Suprapubic skin (tissue), 4 donors: Measurements from ENCODE around the gene NAPA. TPM values are rescaled to one million over a fixed set of nuclear protein-coding genes. Genes with fewer than 3 reads are reported as not detected.

ENCODE experiments used
- DNase-seq, 2 donors: peaks; one replicate each; pipeline ENCODE4 v3.0.0-alpha.2; 2019; ENCODE audit warnings: low spot score in 2 of 2
- H3K27ac ChIP-seq: fragments of 200-600 bp; sonication (generic); one replicate; pipeline ENCODE4 v1.5.1; 2019
- H3K27me3 ChIP-seq: fragments of 200-600 bp; sonication (generic); one replicate; pipeline ENCODE4 v1.5.1; 2019
- H3K36me3 ChIP-seq: fragments of 200-600 bp; sonication (generic); one replicate; pipeline ENCODE4 v1.5.1; 2019
- H3K4me1 ChIP-seq: fragments of 200-600 bp; sonication (generic); one replicate; pipeline ENCODE4 v1.5.1; 2019
- H3K4me3 ChIP-seq: fragments of 200-600 bp; sonication (generic); one replicate; pipeline ENCODE4 v1.5.1; 2019; ENCODE audit warnings: mild to moderate bottlenecking
- H3K9me3 ChIP-seq: fragments of 200-600 bp; sonication (generic); one replicate; pipeline ENCODE4 v1.5.1; 2019
- EP300 ChIP-seq: sonication (generic); formaldehyde crosslinking; IDR thresholded peaks from one replicate; pipeline ENCODE4 v1.6.1; 2017; ENCODE audit warnings: antibody characterized with exemption
- POLR2A ChIP-seq, 2 donors: fragments of 450-650 bp; IDR thresholded peaks; one replicate each; pipeline ENCODE4 v1.6.1; 2017; ENCODE audit warnings: antibody characterized with exemption in 2 of 2, mild to moderate bottlenecking in 2 of 2, moderate library complexity in 2 of 2
- POLR2AphosphoS5 ChIP-seq, 3 donors: sonication (generic); formaldehyde crosslinking; IDR thresholded peaks; one replicate each; pipeline ENCODE4 v1.6.1; 2017; ENCODE audit warnings: antibody characterized with exemption in 3 of 3
- WGBS: methylation state at CpG from one replicate; pipeline ENCODE4 v1.1.5; 2018; 5-methylcytosine and 5-hydroxymethylcytosine counted together
- total RNA-seq, 4 donors: library from RNA; depleted of rRNA; stranded (reverse); fragments of >200 nt; gene quantifications; one replicate each; pipeline ENCODE4 v1.1.0, GENCODE V29; 2016
- TF ChIP-seq, protein P1 (sequence below), 2 donors: fragments of 200-600 bp in 1 of 2; fragments of 450-650 bp in 1 of 2; sonication (generic) in 1 of 2; IDR thresholded peaks; one replicate each; pipeline ENCODE4 v1.5.1; 2016 to 2019; ENCODE audit warnings: antibody characterized with exemption in 2 of 2, mild to moderate bottlenecking in 1 of 2, moderate library complexity in 1 of 2

Gene NAPA
- total RNA-seq, 4 donors from 2014 or later, result 170 to 232 (median 193) TPM

DNA sequence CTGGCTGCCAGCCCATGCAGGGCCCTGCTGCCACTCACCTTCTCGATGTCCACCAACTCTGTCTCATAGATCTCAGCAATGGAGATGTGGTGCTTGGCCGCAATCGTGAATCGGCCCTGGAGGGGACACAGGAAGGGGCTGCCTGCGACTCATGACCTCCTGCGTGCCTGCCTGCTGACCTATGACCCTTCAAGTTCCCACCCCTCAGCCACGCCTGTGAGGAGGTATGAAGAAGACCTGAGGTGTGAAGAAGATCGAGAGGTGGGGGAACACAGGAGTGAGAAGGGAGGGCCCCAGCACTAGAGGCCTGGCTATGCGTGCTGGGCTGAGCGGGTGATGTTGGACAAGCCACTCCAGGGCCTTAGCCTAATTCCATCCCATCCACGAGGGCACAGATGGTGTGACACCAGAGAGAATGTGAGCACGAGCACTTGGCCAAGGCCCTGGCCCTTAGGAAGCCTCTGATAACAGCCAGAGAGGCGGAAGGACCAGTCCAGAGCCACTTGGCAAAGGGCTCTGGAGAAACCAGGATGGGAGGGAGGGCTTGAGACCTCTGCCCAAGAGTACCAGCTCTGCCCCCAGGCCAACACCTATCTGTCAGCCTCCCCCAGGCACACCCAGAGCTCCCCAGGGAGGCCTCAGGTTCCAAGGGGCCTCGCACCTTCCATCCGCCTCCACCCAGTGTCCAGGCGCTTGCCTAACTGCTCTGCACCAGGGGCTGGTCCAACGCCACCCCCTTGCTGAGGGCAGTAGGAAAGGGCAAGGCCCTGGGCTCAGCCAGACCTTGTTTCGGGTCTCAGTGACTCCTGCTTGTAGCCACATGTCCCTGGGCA is 21.3 kb downstream of the NAPA start:
- no peak for TF ChIP-seq POLR2AphosphoS5 (IDR thresholded peaks at IDR 0.05)
- TF ChIP-seq, protein P1, sequence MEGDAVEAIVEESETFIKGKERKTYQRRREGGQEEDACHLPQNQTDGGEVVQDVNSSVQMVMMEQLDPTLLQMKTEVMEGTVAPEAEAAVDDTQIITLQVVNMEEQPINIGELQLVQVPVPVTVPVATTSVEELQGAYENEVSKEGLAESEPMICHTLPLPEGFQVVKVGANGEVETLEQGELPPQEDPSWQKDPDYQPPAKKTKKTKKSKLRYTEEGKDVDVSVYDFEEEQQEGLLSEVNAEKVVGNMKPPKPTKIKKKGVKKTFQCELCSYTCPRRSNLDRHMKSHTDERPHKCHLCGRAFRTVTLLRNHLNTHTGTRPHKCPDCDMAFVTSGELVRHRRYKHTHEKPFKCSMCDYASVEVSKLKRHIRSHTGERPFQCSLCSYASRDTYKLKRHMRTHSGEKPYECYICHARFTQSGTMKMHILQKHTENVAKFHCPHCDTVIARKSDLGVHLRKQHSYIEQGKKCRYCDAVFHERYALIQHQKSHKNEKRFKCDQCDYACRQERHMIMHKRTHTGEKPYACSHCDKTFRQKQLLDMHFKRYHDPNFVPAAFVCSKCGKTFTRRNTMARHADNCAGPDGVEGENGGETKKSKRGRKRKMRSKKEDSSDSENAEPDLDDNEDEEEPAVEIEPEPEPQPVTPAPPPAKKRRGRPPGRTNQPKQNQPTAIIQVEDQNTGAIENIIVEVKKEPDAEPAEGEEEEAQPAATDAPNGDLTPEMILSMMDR (IDR thresholded peaks at IDR 0.05), result no peak
- TF ChIP-seq EP300, result no peak
- TF ChIP-seq POLR2A (IDR thresholded peaks at IDR 0.05), result no peak
- WGBS, result 84% methylated on average over 16 of the region's 18 CpGs

DNA sequence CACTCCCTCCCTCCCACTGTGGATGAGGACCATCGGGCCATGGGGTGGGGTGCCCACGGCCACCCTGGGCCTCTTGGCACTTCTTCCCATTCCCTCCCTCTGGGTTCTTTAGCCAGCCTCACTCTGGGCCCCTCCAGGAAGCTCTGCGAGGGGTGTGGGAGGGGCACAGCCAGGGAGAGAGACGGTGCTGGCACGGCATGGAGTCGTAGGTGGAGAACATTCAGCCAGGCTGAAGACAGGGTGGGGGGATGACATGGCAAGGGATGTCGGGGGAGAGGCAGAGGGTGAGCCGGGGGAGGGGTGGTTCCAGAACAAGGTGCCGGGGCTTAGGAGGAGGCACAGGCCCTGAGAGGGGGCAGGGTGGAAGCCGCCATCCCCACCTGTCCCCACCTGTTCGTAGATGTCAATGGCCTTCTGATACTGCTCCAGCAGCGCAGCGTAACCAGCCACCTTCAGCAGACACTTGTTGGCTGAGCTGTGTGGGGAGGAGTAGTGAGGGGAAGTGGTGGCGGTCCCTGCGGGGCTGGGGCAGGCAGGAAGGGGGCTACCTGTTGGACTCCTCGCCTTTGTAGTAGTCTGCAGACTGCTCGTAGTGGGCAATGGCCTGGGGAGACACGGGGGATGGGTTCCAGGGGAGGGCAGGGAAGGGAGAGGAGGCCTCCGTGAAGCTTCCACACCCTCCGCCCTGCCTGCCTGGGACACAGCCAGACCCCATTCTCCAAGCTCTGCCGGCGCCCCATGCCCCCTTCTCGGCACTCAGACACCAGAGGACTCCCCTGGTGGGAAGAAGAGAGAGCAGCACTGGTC is 22.1 kb downstream of the NAPA start:
- TF ChIP-seq POLR2AphosphoS5 (IDR thresholded peaks at IDR 0.05) (no peak), EP300 (no peak), POLR2A (IDR thresholded peaks at IDR 0.05) (no peak)
- TF ChIP-seq, protein P1 (IDR thresholded peaks at IDR 0.05), result no peak
- Histone ChIP-seq H3K27ac (no peak overlapping the region), H3K36me3 (peaks cover 92% of the 10 kb centered on the region), H3K4me3 (no peak overlapping the region), H3K4me1 (peaks cover 14% of the 10 kb centered on the region), H3K9me3 (no peaks in the 10 kb centered on the region), H3K27me3 (no peaks in the 10 kb centered on the region)
- 60% methylated on average over 15 of the region's 23 CpGs for whole genome bisulfite sequencing
- DNase-seq, result no peak

More for the DNA sequence above, 21.3 kb downstream of the NAPA start:
- no peaks in the 10 kb centered on the region for H3K9me3 ChIP-seq
- no peaks in the 10 kb centered on the region for H3K27me3 ChIP-seq
- H3K36me3 ChIP-seq, result peaks cover 92% of the 10 kb centered on the region
- H3K4me1 ChIP-seq, result peaks cover 18% of the 10 kb centered on the region
- H3K4me3 ChIP-seq, result no peak overlapping the region
- DNase-seq, result no peak
- H3K27ac ChIP-seq, result no peak overlapping the region

DNA sequence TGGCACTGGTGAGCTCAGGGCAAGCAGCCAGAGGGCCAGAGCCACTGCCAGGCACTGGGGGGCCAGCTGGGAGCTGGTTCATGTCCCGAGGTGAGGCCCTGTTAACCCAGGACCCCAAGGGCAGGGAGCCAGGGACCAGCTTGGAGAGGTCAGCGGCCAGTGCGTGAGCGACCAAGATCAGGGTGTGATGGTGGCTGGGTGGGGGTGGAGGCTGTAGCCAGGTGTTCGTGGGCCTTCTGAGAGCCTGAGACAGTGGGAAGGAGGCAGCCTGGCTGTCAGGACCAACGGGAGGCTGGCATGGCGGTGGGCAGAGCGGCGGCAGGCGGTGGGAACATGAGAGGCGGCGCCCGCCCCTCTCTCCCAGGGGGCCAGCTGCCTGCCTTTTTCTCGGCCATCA is 22.7 kb downstream of the NAPA start:
- Histone ChIP-seq H3K4me1 (peaks cover 8% of the 10 kb centered on the region), H3K36me3 (peaks cover 92% of the 10 kb centered on the region), H3K27ac (no peak overlapping the region), H3K9me3 (no peaks in the 10 kb centered on the region), H3K4me3 (no peak overlapping the region), H3K27me3 (no peaks in the 10 kb centered on the region)
- TF ChIP-seq EP300, result no peak
- no peak for TF ChIP-seq POLR2A (IDR thresholded peaks at IDR 0.05)
- TF ChIP-seq, protein P1 (IDR thresholded peaks at IDR 0.05), result no peak
- no peak for TF ChIP-seq POLR2AphosphoS5 (IDR thresholded peaks at IDR 0.05)
- 93% methylated on average over 3 of the region's 14 CpGs for WGBS
- DNase-seq, result no peak

DNA sequence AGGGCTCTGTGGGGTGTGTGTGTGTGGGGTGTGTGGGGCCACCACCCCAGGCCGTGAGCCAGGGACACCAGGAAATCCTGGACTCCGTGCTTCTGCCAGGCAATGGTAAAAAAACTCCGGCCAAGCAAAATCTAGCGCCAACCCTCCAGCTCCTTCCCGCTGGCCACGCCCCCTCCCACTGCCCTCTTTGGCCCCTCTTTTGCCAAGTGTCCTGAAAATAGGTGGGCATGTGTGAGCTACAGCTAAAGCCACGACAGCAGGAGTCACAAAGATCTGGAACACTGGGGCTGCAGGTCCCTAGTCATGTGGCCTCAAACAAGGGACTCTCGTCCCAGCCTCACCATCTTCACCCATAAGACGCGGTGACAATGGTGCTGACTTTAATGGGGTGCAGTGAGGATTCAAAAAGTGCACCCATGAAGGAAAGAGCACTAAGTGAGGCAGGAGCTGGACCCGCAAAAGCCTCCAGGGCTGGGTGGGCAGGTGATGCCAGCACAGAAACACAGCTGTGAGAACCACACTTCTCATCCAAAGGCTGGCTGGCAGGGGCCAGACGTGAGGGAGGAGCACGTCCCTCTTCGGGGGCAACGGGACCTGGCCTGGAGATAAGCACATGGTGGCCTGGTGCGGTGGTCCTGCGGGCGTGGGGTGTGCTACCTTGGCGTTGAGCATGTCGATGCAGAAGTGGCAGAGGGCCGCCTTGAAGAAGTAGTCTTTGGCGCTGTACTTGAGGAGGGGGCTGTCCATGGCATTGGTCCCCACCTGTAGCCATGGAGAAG is 23.3 kb downstream of the NAPA start:
- no peak for DNase-seq
- Histone ChIP-seq H3K27ac (no peak overlapping the region), H3K9me3 (no peaks in the 10 kb centered on the region), H3K4me1 (peaks cover 2% of the 10 kb centered on the region), H3K4me3 (no peak overlapping the region), H3K27me3 (no peaks in the 10 kb centered on the region), H3K36me3 (peaks cover 90% of the 10 kb centered on the region)
- TF ChIP-seq EP300, result no peak
- WGBS, result 89% methylated on average over 13 of the region's 22 CpGs

DNA sequence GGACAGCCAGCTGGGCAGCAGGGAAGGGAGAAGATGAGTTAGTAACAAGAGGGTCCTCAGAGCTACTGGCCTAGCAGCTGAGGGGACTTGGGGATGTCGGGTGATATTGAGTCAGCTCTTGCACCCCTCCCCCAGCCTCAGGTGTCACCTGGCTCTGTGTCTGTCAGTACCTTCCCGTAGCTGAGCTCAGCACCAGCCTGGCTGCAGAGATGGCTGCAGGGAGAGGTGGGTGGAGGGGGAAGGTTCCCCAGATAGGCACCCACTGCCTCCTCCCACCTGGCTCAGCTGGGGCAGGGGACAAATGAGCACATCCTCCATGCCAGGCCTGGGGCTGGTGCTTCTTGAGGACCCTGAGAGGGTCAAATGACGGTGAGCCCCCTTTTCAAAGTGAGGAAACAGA is 24.0 kb downstream of the NAPA start:
- WGBS, result 66% methylated on average over 3 of the region's 3 CpGs
- H3K36me3 ChIP-seq, result peaks cover 86% of the 10 kb centered on the region
- no peak overlapping the region for H3K27ac ChIP-seq
- H3K27me3 ChIP-seq, result no peaks in the 10 kb centered on the region
- TF ChIP-seq POLR2AphosphoS5 (IDR thresholded peaks at IDR 0.05) (no peak), EP300 (no peak), POLR2A (IDR thresholded peaks at IDR 0.05) (no peak)
- H3K9me3 ChIP-seq, result no peaks in the 10 kb centered on the region
- H3K4me1 ChIP-seq, result no peaks in the 10 kb centered on the region
- H3K4me3 ChIP-seq, result no peak overlapping the region
- no peak for DNase-seq
